Gastroesophageal sphincter (tissue), 3 donors: ENCODE measurements around the gene TATDN2.

Source experiments
- EP300 ChIP-seq: sonication (generic); formaldehyde crosslinking; IDR thresholded peaks from one replicate; pipeline ENCODE4 v1.6.1; 2017; ENCODE audit warnings: antibody characterized with exemption, mild to moderate bottlenecking
- POLR2A ChIP-seq, 2 donors: fragments of 450-650 bp; IDR thresholded peaks; one replicate each; pipeline ENCODE4 v1.6.1; 2017; ENCODE audit warnings: antibody characterized with exemption in 2 of 2, mild to moderate bottlenecking in 2 of 2, moderate library complexity in 1 of 2
- POLR2AphosphoS5 ChIP-seq: sonication (generic); formaldehyde crosslinking; IDR thresholded peaks from one replicate; pipeline ENCODE4 v1.6.1; 2017; ENCODE audit warnings: antibody characterized with exemption
- TF ChIP-seq, protein P1 (sequence below), 4 experiments: fragments of 200-600 bp in 2 of 4; fragments of 450-650 bp in 2 of 4; sonication (generic) in 1 of 4; IDR thresholded peaks; one replicate each; pipeline ENCODE4 v1.5.1; 2017 to 2019; ENCODE audit warnings: antibody characterized with exemption in 4 of 4, mild to moderate bottlenecking in 2 of 4, moderate library complexity in 2 of 4

DNA sequence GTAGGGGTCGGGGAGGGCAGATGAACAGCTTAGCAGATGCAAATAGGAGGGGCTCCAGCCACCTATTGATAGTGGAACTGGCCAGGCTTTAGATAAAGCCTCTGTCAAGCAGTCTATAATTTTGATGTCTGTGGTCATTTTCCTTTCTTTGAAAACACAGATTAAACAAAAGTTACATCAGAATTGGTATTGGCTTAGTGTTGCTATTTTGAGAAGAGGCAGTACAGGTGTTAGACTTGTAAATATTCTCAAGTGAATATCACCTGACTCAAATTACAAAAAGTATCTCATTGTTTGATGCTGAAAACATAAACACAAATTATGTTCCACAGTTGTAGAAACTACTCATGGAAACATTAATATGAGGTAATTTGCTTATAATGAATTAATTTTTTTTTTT lies 26.3 kb downstream of the TATDN2 start:
- TF ChIP-seq POLR2A (IDR thresholded peaks at IDR 0.05): no peak
- TF ChIP-seq, protein P1, sequence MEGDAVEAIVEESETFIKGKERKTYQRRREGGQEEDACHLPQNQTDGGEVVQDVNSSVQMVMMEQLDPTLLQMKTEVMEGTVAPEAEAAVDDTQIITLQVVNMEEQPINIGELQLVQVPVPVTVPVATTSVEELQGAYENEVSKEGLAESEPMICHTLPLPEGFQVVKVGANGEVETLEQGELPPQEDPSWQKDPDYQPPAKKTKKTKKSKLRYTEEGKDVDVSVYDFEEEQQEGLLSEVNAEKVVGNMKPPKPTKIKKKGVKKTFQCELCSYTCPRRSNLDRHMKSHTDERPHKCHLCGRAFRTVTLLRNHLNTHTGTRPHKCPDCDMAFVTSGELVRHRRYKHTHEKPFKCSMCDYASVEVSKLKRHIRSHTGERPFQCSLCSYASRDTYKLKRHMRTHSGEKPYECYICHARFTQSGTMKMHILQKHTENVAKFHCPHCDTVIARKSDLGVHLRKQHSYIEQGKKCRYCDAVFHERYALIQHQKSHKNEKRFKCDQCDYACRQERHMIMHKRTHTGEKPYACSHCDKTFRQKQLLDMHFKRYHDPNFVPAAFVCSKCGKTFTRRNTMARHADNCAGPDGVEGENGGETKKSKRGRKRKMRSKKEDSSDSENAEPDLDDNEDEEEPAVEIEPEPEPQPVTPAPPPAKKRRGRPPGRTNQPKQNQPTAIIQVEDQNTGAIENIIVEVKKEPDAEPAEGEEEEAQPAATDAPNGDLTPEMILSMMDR (IDR thresholded peaks at IDR 0.05): no peak
- no peak for TF ChIP-seq POLR2AphosphoS5
- TF ChIP-seq EP300: no peak
